PC-9 (cell line): ENCODE measurements around the gene MEI4. TPM values are rescaled to one million over a fixed set of nuclear protein-coding genes. Genes with fewer than 3 reads are reported as not detected.

Experiments
- BruUV-seq: library from RNA; stranded (reverse); fragments of 400-500 nt; replicated peaks from 2 replicates; lab custom pipeline; 2021; lab: Mats Ljungman, UMichigan
- CTCF ChIA-PET: fragments of 300-600 bp; sonication (Branson Sonifier 250); formaldehyde crosslinking; loops from one replicate; lab custom pipeline; 2022; ENCODE audit warnings: antibody characterized with exemption; lab: Charles Lee
- POLR2A ChIA-PET: fragments of 300-600 bp; sonication (Branson Sonifier 250); formaldehyde crosslinking; loops from one replicate; lab custom pipeline; 2022; ENCODE audit warnings: antibody characterized with exemption; ENCODE audit not compliant: unreplicated experiment; lab: Charles Lee
- DNase-seq, 2 experiments: peaks; one replicate each; pipeline versions ENCODE4 v3.0.0 to v3.0.0-alpha.2; 2015 to 2022; ENCODE audit warnings: mixed read lengths in 1 of 2
- H2AFZ ChIP-seq: fragments of 200-600 bp; sonication (generic); 2 replicates; pipeline ENCODE4 v1.8.1; 2017; ENCODE audit warnings: antibody characterized with exemption
- H3F3A ChIP-seq: fragments of 200-600 bp; sonication (generic); 2 replicates; pipeline ENCODE4 v1.8.1; 2017; ENCODE audit warnings: antibody characterized with exemption, mild to moderate bottlenecking, low read depth; ENCODE audit not compliant: insufficient read depth
- H3K27ac ChIP-seq: fragments of 200-600 bp; sonication (generic); 2 replicates; pipeline ENCODE4 v1.6.1; 2016; ENCODE audit warnings: mixed run types
- H3K27me3 ChIP-seq: fragments of 200-600 bp; sonication (generic); 2 replicates; pipeline ENCODE4 v1.6.1; 2016; ENCODE audit warnings: low read depth, mixed run types; ENCODE audit not compliant: insufficient read depth
- H3K36me3 ChIP-seq: fragments of 200-600 bp; sonication (generic); 2 replicates; pipeline ENCODE4 v1.6.1; 2016; ENCODE audit warnings: low read depth, mixed run types
- H3K4me1 ChIP-seq: fragments of 200-600 bp; sonication (generic); replicated peaks from 2 replicates; pipeline ENCODE4 v1.6.1; 2016; ENCODE audit warnings: mixed run types; ENCODE audit not compliant: insufficient read depth
- H3K4me2 ChIP-seq: fragments of 200-600 bp; sonication (generic); 2 replicates; pipeline ENCODE4 v1.6.1; 2017; ENCODE audit warnings: mixed run types
- H3K4me3 ChIP-seq: fragments of 200-600 bp; sonication (generic); 2 replicates; pipeline ENCODE4 v1.6.1; 2016; ENCODE audit warnings: mixed run types
- H3K79me2 ChIP-seq: fragments of 200-600 bp; sonication (generic); 2 replicates; pipeline ENCODE4 v1.6.1; 2017; ENCODE audit warnings: low read depth, mixed run types
- H3K9me2 ChIP-seq: fragments of 200-600 bp; sonication (generic); 2 replicates; pipeline ENCODE4 v1.8.1; 2017; ENCODE audit warnings: mild to moderate bottlenecking; ENCODE audit not compliant: insufficient read depth
- H3K9me3 ChIP-seq: fragments of 200-600 bp; sonication (generic); 2 replicates; pipeline ENCODE4 v1.8.1; 2016; ENCODE audit warnings: low read depth; ENCODE audit not compliant: insufficient read depth
- H4K20me1 ChIP-seq: fragments of 200-600 bp; sonication (generic); 2 replicates; pipeline ENCODE4 v1.8.1; 2017; ENCODE audit not compliant: insufficient read depth
- EZH2 ChIP-seq: fragments of 200-600 bp; sonication (generic); IDR thresholded peaks from 2 replicates; pipeline ENCODE4 v1.8.0; 2017; ENCODE audit warnings: antibody characterized with exemption, low read depth
- intact Hi-C: fragments of 100-400 bp; cut with micrococcal nuclease; formaldehyde crosslinking; loops from one replicate; pipeline ENCODE4 v1.10.0; 2022; ENCODE audit not compliant: unreplicated experiment
- total RNA-seq: library from RNA; stranded (reverse); gene quantifications from 2 replicates; pipeline ENCODE4 v1.2.3, GENCODE V29; 2021
- TF ChIP-seq, protein P1 (sequence below): fragments of 200-600 bp; sonication (generic); conservative IDR thresholded peaks from 2 replicates; pipeline ENCODE4 v1.6.1; 2017; ENCODE audit warnings: mixed run types, antibody characterized with exemption, mild to moderate bottlenecking, moderate library complexity

MEI4 gene
- total RNA-seq, 1 experiment from 2014 or later: not detected

DNA sequence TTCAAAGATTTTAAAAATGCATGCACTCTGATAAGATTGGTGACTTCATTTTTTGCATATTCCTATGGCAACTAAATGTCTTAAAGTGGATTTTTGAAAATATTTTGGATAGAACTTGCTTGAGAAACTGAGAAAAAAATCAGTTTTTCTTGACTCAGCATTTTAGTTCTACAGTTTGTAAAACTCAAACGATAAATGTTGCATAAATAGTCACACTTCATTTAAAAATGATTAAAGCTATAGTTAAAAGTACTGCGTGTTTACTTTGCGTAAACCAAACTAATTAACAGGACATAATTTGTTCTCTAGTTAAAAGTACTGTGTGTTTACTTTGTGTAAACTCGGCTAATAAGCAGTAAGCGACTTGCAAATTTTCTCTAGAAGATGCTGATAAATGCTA, 28.3 kb upstream of the MEI4 start:
- Histone ChIP-seq H3K27ac (no peak overlapping the region), H3K4me3 (no peak overlapping the region), H3K9me2 (no peaks in the 10 kb centered on the region), H3F3A (no peaks in the 10 kb centered on the region), H3K79me2 (no peaks in the 10 kb centered on the region), H3K27me3 (no peaks in the 10 kb centered on the region), H4K20me1 (no peaks in the 10 kb centered on the region), H3K36me3 (no peaks in the 10 kb centered on the region), H2AFZ (no peak overlapping the region), H3K4me1 (no peaks in the 10 kb centered on the region), H3K4me2 (no peak overlapping the region), H3K9me3 (no peaks in the 10 kb centered on the region)
- no peak for TF ChIP-seq EZH2
- TF ChIP-seq, protein P1, sequence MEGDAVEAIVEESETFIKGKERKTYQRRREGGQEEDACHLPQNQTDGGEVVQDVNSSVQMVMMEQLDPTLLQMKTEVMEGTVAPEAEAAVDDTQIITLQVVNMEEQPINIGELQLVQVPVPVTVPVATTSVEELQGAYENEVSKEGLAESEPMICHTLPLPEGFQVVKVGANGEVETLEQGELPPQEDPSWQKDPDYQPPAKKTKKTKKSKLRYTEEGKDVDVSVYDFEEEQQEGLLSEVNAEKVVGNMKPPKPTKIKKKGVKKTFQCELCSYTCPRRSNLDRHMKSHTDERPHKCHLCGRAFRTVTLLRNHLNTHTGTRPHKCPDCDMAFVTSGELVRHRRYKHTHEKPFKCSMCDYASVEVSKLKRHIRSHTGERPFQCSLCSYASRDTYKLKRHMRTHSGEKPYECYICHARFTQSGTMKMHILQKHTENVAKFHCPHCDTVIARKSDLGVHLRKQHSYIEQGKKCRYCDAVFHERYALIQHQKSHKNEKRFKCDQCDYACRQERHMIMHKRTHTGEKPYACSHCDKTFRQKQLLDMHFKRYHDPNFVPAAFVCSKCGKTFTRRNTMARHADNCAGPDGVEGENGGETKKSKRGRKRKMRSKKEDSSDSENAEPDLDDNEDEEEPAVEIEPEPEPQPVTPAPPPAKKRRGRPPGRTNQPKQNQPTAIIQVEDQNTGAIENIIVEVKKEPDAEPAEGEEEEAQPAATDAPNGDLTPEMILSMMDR: no peak
- BruUV-seq: no TSS peak
- no peak for DNase-seq
- POLR2A ChIA-PET: no interaction called here
- CTCF ChIA-PET: no interaction called here
- intact Hi-C loops: no loop called here

DNA sequence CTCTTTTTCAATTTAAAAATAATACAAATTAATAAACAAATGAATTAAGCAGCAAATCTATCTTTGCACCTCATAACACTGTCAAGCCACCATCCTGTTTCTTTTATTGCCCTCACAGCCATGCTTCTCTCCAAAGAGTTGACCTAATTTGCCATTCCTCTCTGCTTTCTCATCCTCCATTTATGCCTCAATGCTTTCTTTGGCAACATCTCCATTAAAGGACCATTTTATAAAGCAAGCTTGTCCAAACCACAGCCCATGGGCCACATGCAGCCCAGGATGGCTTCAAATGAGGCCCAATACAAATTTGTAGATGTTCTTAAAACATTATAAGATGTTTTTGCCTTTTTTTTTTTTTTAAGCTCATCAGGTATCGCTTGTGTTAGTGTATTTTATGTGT, 26.4 kb upstream of the MEI4 start:
- Histone ChIP-seq H3K9me3 (no peaks in the 10 kb centered on the region), H3K4me3 (no peak overlapping the region), H3K9me2 (no peaks in the 10 kb centered on the region), H3K79me2 (no peaks in the 10 kb centered on the region), H3K4me1 (no peaks in the 10 kb centered on the region), H3K27me3 (no peaks in the 10 kb centered on the region), H4K20me1 (no peaks in the 10 kb centered on the region), H3F3A (no peaks in the 10 kb centered on the region), H2AFZ (no peak overlapping the region), H3K36me3 (no peaks in the 10 kb centered on the region), H3K27ac (no peak overlapping the region), H3K4me2 (no peak overlapping the region)
- no TSS peak for BruUV-seq
- ChIA-PET POLR2A (no interaction called here), CTCF (no interaction called here)
- no peak for TF ChIP-seq EZH2
- TF ChIP-seq, protein P1: no peak
- no peak for DNase-seq
- intact Hi-C loops: no loop called here

DNA sequence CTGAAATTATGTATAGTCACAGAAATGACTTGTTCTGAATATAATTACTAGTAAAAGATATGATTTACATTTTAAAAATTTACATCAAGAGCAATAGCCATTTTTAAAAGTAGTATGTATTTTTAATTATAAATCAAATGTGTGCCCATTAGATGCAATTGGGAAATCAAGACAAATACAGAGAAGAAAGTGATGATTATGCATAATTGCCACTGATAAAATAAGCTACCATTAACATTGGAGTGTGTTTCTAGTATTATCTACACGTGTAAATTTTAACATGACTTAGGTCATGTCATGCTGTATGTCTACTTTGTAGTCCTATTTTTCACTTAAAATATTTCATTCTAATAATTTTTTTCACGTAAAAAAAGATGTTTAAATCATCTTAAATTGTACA, 22.8 kb upstream of the MEI4 start:
- H3F3A ChIP-seq: no peaks in the 10 kb centered on the region
- H4K20me1 ChIP-seq: no peaks in the 10 kb centered on the region
- DNase-seq: no peak
- no peak overlapping the region for H3K27ac ChIP-seq
- no peak overlapping the region for H3K4me3 ChIP-seq
- H3K4me2 ChIP-seq: no peak overlapping the region
- H3K4me1 ChIP-seq: no peaks in the 10 kb centered on the region
- no peak overlapping the region for H2AFZ ChIP-seq
- intact Hi-C loops: no loop called here
- CTCF ChIA-PET: no interaction called here
- H3K27me3 ChIP-seq: no peaks in the 10 kb centered on the region
- POLR2A ChIA-PET: no interaction called here
- no peaks in the 10 kb centered on the region for H3K9me2 ChIP-seq
- TF ChIP-seq EZH2: no peak
- TF ChIP-seq, protein P1: no peak
- H3K79me2 ChIP-seq: no peaks in the 10 kb centered on the region
- no peaks in the 10 kb centered on the region for H3K9me3 ChIP-seq
- BruUV-seq: no TSS peak
- H3K36me3 ChIP-seq: no peaks in the 10 kb centered on the region
